ENCODE data around the gene ERBB4.

ERBB4 gene

DNA sequence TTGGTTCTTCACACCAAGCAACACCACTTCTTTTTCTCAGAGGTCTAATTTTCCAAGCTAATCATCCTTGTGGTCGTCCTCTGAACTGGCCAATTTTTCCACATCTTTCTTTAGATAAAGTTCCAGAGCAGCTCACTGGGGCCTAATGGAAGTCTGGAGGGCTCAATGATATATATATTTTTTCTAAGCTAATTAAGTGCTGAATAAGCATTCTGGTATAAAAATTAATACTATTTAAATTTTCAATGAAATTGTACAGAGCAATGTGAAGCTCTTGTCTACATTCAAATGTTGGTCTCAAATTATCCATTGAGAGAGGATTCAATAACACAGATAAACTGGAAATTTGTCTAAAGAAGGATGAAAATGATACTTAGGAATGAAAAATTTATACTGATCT is 866.6 kb downstream of the ERBB4 start:
- no peak overlapping the region for H3K4me3 ChIP-seq (replicated peaks; ENCODE audit: low read depth, low read length)
- no peak for TF ChIP-seq CTCF (IDR thresholded peaks at IDR 0.05; ENCODE audit: low read depth, low read length, missing control alignments)
- no peak for DNase-seq (ENCODE audit: extremely low read depth, low read depth)

GRCh38 chr2:211665299-211665698 is 873.3 kb downstream of the ERBB4 start:
- DNase-seq (ENCODE audit: extremely low read depth, low read depth), result no peak
- no peak for TF ChIP-seq CTCF (IDR thresholded peaks at IDR 0.05; ENCODE audit: low read depth, low read length, missing control alignments)
- no peak overlapping the region for H3K4me3 ChIP-seq (replicated peaks; ENCODE audit: low read depth, low read length)

GRCh38 chr2:211664321-211664720 is 874.3 kb downstream of the ERBB4 start:
- no peak overlapping the region for H3K4me3 ChIP-seq (replicated peaks; ENCODE audit: low read depth, low read length)
- TF ChIP-seq CTCF (IDR thresholded peaks at IDR 0.05; ENCODE audit: low read depth, low read length, missing control alignments), result no peak
- no peak for DNase-seq (ENCODE audit: extremely low read depth, low read depth)

GRCh38 chr2:211654211-211654780 is 884.3 kb downstream of the ERBB4 start:
- H3K4me3 ChIP-seq (replicated peaks; ENCODE audit: low read depth, low read length), result no peak overlapping the region
- TF ChIP-seq CTCF (IDR thresholded peaks at IDR 0.05; ENCODE audit: low read depth, low read length, missing control alignments), result no peak
- DNase-seq (ENCODE audit: extremely low read depth, low read depth), result no peak

GRCh38 chr2:211652327-211652726 is 886.3 kb downstream of the ERBB4 start:
- no peak overlapping the region for H3K4me3 ChIP-seq (replicated peaks; ENCODE audit: low read depth, low read length)
- DNase-seq (ENCODE audit: extremely low read depth, low read depth), result no peak
- no peak for TF ChIP-seq CTCF (IDR thresholded peaks at IDR 0.05; ENCODE audit: low read depth, low read length, missing control alignments)

DNA sequence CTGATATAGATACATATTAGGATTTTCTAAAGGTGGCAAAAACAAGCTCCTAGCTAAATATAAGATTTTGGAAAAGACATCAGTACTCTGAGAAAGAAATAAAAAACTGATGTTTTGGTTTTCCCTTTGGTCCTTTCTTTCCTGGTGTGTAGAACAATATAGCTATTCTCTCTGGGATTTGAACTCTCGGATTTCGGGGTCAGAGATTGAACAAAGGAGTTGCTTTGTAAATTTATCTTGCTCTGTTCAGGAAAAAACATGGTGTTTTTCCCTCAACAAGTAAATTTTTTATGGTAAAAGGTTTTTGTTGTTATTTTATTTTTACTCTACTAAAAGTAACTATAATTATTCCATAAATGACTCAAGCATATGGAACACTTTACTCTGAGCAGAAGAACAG is 889.3 kb downstream of the ERBB4 start:
- no peak for DNase-seq (ENCODE audit: extremely low read depth, low read depth)
- TF ChIP-seq CTCF (IDR thresholded peaks at IDR 0.05; ENCODE audit: low read depth, low read length, missing control alignments), result no peak
- no peak overlapping the region for H3K4me3 ChIP-seq (replicated peaks; ENCODE audit: low read depth, low read length)

GRCh38 chr2:211631503-211631902 is 907.1 kb downstream of the ERBB4 start:
- TF ChIP-seq CTCF (IDR thresholded peaks at IDR 0.05; ENCODE audit: low read depth, low read length, missing control alignments), result no peak
- H3K4me3 ChIP-seq (replicated peaks; ENCODE audit: low read depth, low read length), result no peak overlapping the region
- DNase-seq (ENCODE audit: extremely low read depth, low read depth), result no peak
